HepG2 (cell line): ENCODE data around the gene PARN. TPM values are rescaled to one million over a fixed set of nuclear protein-coding genes. Genes with fewer than 3 reads are reported as not detected.

Experiments used
- GTF2F1 ChIP-seq: fragments of 150-350 bp; IDR thresholded peaks from 2 replicates; pipeline ENCODE4 v1.6.1; 2014; ENCODE audit warnings: low read length
- HNF4A ChIP-seq: sonication (generic); formaldehyde crosslinking; IDR thresholded peaks from 2 replicates; pipeline ENCODE4 v1.4.0; 2020; ENCODE audit warnings: missing genetic modification reagents
- KLF12 ChIP-seq: sonication (generic); formaldehyde crosslinking; IDR thresholded peaks from 2 replicates; pipeline ENCODE4 v1.4.0; 2020; ENCODE audit warnings: missing genetic modification reagents, borderline replicate concordance
- LCORL ChIP-seq, 2 experiments: fragments of 450-650 bp in 1 of 2; sonication (generic) in 1 of 2; formaldehyde crosslinking in 1 of 2; IDR thresholded peaks; 2 replicates each; pipeline versions ENCODE4 v1.5.0 to v1.6.1; 2017 to 2020; ENCODE audit warnings: antibody characterized with exemption in 1 of 2, missing genetic modification reagents in 1 of 2
- SMAD3 ChIP-seq: sonication (generic); formaldehyde crosslinking; IDR thresholded peaks from 2 replicates; pipeline ENCODE4 v1.4.0; 2020; ENCODE audit warnings: missing genetic modification reagents
- STAT6 ChIP-seq: sonication (generic); formaldehyde crosslinking; IDR thresholded peaks from 2 replicates; pipeline ENCODE4 v1.4.0; 2020; ENCODE audit warnings: missing genetic modification reagents, mild to moderate bottlenecking, borderline replicate concordance
- ZBTB20 ChIP-seq: sonication (generic); formaldehyde crosslinking; IDR thresholded peaks from 2 replicates; pipeline ENCODE4 v1.8.1; 2023; ENCODE audit warnings: missing genetic modification reagents, low read depth, mild to moderate bottlenecking, borderline replicate concordance
- ZFP1 ChIP-seq: IDR thresholded peaks from 2 replicates; pipeline ENCODE4 v1.6.1; 2016
- ZMAT3 ChIP-seq: sonication (generic); formaldehyde crosslinking; conservative IDR thresholded peaks from 2 replicates; pipeline ENCODE4 v1.7.0; 2021; ENCODE audit warnings: missing genetic modification reagents
- ZNF503 ChIP-seq: sonication (generic); formaldehyde crosslinking; IDR thresholded peaks from 2 replicates; pipeline ENCODE4 v1.4.0; 2020; ENCODE audit warnings: missing genetic modification reagents
- ZNF652 ChIP-seq: IDR thresholded peaks from 2 replicates; pipeline ENCODE4 v1.6.1; 2016; ENCODE audit warnings: low read depth, borderline replicate concordance
- ZNF724P ChIP-seq: sonication (generic); formaldehyde crosslinking; IDR thresholded peaks from 2 replicates; pipeline ENCODE4 v1.8.0; 2022; ENCODE audit warnings: missing genetic modification reagents, borderline replicate concordance
- polyA plus RNA-seq, 8 experiments: library from polyadenylated mRNA; depleted of rRNA in 3 of 8; stranded (reverse) in 7 of 8; unstranded in 1 of 8; fragments of >200 nt; fragmentation: Illumina TruSeq in 4 of 8; extraction: Trizol in 4 of 8; gene quantifications; 2 replicates each; pipeline versions ENCODE4 v1.2.1 to v1.2.3, GENCODE V29; 2011 to 2016; ENCODE audit warnings: low read depth in 4 of 8, missing spikeins in 1 of 8, mixed read lengths in 1 of 8; ENCODE audit not compliant: insufficient read depth in 1 of 8
- total RNA-seq, 5 experiments: library from RNA; depleted of rRNA; stranded (reverse); fragments of >200 nt; fragmentation: Illumina TruSeq; extraction: Trizol; gene quantifications; 2 replicates each; pipeline ENCODE4 v1.2.3, GENCODE V29; 2016; ENCODE audit warnings: low read depth in 1 of 5
- TF ChIP-seq, protein P1 (sequence below): sonication (generic); formaldehyde crosslinking; IDR thresholded peaks from 2 replicates; pipeline ENCODE4 v1.4.0; 2020; ENCODE audit warnings: missing genetic modification reagents
- TF ChIP-seq, protein P2 (sequence below): sonication (generic); formaldehyde crosslinking; conservative IDR thresholded peaks from 2 replicates; pipeline ENCODE4 v1.8.1; 2023; ENCODE audit warnings: missing genetic modification reagents

The PARN gene
- total and polyA plus RNA-seq, 2 of the 13 experiments (the other 11 are each of a cell fraction or from before 2014, with no cell fraction given) = 13.3 to 47.6 TPM

DNA sequence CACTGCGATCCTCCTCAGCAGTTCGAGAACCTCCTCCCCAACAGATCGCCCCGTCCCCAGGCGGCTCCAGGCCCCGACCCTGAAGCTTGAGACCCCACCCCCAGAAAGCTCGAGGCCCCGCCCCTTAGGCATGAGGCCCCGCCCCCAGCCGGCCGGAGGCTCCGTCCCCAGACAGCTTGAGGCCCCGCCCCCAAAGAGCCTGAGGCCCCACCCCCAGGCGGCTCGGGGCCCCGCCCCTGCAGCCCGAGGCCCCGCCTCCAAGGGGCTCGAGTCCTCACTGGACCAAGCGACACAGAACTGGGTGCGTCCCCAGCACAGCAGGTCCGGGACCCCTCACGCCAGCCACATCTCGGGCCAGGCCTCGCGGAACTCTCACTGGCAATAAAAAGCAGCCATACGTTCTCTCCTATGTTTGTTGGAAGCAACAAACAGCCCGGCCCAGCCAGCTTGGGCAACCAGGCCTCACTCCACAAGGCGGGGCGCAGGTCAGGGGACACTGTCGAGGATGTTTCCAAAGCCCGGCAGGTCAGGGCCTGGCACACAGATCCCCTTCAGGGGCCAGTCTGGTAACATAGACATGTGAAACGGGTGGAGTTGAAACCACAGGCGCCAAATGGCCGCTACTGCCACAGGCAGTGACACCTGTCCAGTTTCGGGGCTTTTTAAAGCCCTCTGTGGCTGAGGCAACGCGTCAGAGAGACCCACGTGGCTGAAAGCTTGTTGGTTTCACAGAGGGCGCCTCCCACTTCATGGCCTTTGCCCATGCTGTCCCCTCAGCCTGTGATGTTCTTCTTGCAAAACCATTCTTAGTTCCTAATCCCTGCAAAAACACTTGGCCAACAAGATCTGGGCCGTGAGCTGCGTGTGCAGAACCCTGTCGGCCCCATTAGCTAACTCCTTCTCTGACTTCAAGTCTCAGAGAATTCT is 224.2 kb downstream of the PARN start (continued):
- TF ChIP-seq GTF2F1 = no peak
- TF ChIP-seq ZBTB20 (CRISPR knock-in tag) = peak; percentile 56; the same call in 1 of the 2 replicates
- TF ChIP-seq SMAD3 = peak; percentile 52; the same call in 1 of the 2 replicates
- TF ChIP-seq ZNF503 = peak; percentile 81
- TF ChIP-seq ZFP1 (CRISPR knock-in tag) = no peak
- TF ChIP-seq KLF12 (CRISPR knock-in tag) = peak; percentile 69; the same call in 1 of the 2 replicates
- TF ChIP-seq, protein P1, sequence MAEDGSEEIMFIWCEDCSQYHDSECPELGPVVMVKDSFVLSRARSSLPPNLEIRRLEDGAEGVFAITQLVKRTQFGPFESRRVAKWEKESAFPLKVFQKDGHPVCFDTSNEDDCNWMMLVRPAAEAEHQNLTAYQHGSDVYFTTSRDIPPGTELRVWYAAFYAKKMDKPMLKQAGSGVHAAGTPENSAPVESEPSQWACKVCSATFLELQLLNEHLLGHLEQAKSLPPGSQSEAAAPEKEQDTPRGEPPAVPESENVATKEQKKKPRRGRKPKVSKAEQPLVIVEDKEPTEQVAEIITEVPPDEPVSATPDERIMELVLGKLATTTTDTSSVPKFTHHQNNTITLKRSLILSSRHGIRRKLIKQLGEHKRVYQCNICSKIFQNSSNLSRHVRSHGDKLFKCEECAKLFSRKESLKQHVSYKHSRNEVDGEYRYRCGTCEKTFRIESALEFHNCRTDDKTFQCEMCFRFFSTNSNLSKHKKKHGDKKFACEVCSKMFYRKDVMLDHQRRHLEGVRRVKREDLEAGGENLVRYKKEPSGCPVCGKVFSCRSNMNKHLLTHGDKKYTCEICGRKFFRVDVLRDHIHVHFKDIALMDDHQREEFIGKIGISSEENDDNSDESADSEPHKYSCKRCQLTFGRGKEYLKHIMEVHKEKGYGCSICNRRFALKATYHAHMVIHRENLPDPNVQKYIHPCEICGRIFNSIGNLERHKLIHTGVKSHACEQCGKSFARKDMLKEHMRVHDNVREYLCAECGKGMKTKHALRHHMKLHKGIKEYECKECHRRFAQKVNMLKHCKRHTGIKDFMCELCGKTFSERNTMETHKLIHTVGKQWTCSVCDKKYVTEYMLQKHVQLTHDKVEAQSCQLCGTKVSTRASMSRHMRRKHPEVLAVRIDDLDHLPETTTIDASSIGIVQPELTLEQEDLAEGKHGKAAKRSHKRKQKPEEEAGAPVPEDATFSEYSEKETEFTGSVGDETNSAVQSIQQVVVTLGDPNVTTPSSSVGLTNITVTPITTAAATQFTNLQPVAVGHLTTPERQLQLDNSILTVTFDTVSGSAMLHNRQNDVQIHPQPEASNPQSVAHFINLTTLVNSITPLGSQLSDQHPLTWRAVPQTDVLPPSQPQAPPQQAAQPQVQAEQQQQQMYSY (CRISPR knock-in tag) = peak; percentile 86
- TF ChIP-seq ZNF724P (CRISPR knock-in tag) = peak; percentile 61
- peak; percentile 29; the same call in 1 of the 2 replicates for TF ChIP-seq LCORL (IDR thresholded peaks at IDR 0.05)
- TF ChIP-seq LCORL (CRISPR knock-in tag; IDR thresholded peaks at IDR 0.05) = peak; percentile 90
- no peak; the same call in 1 of the 2 replicates for TF ChIP-seq STAT6
- peak; percentile 95 for TF ChIP-seq ZMAT3 (CRISPR knock-in tag)
- TF ChIP-seq, protein P2, sequence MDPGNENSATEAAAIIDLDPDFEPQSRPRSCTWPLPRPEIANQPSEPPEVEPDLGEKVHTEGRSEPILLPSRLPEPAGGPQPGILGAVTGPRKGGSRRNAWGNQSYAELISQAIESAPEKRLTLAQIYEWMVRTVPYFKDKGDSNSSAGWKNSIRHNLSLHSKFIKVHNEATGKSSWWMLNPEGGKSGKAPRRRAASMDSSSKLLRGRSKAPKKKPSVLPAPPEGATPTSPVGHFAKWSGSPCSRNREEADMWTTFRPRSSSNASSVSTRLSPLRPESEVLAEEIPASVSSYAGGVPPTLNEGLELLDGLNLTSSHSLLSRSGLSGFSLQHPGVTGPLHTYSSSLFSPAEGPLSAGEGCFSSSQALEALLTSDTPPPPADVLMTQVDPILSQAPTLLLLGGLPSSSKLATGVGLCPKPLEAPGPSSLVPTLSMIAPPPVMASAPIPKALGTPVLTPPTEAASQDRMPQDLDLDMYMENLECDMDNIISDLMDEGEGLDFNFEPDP (CRISPR knock-in tag) = no peak
- TF ChIP-seq ZNF652 (CRISPR knock-in tag) = no peak; the same call in 1 of the 2 replicates
- peak; percentile 68 for TF ChIP-seq HNF4A (CRISPR knock-in tag)
